Stimulated activated naive CD8-positive, alpha-beta T cell treated with anti-CD3 and anti-CD28 coated beads, Interleukin-15, Interleukin-2, amounts not matched to agents 100 U/mL and 50 U/mL, for 24 hours (primary cell): Measurements from ENCODE around the gene GAMT.
A peak's percentile ranks its signal among the peaks of the same experiment; 100 is the strongest.

Experiments
- ATAC-seq: fragments of 150-1000 bp; cut with Tn5 transposase; one replicate; pipeline ENCODE4 v1.10.0; 2021
- DNase-seq: peaks from one replicate; pipeline ENCODE4 v3.0.0; 2021

The GAMT gene

DNA sequence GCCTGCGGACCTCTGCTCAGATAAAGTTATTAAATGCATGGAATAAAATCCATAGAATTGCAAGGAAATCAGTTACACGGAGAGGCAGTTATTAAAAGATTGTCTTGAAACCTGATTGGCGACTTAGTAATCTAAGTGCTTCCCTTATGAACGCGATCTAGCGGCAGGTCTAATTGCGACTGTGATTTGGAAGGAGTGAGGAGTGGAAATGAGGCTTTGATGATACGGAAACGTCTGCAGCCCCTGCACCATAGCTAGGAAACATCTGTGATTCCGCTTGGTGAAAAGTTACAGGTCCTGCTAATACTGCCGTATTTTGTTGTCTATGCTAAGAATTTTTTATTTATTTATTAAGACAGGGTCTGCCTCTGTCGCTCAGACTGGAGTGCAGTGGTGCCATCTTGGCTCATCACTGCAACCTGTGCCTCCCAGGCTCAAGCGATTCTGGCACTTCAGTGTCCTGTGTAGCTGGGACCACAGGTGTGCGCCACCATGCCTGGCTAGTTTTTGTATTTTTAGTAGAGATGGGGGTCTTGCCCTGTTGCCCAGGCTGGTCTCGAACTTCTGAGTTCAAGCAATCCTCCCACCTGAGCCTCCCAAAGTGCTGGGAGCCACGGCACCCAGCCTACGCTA lies 16.7 kb downstream of the GAMT start:
- no peak for ATAC-seq
- no peak for DNase-seq

DNA sequence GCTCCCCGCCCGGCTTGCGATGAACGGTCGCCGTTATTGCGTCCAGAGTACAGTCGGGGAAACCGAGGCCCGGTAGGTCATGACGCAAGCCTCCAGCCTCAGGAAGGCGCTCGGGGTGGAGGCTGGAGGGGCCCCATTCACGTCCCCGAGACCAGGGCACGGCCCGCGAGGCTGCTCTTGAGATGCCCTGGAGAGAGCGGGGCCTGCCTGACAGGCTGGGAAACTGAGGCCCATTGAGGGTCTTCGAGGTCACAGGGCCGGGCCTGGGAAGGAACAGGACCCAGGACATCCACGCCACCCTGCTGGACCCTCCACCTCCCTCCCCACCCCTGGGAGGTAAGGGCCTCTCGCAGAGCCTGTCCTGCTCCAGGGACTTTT lies 17.3 kb downstream of the GAMT start:
- ATAC-seq (no peak), DNase-seq (no peak)

- peak; percentile 94 for DNase-seq
- ATAC-seq: peak; percentile 88
These were observed 17.8 kb downstream of the GAMT start, which contains the start of gene NDUFS7 for GRCh38 chr19:1383312-1384084. NDUFS7 (plus strand) TSS chr19:1383907; CDS start chr19:1383927, 20 bp downstream.

- DNase-seq (no peak), ATAC-seq (no peak)
These were observed 18.4 kb downstream of the GAMT start for GRCh38 chr19:1383017-1383311.

DNA sequence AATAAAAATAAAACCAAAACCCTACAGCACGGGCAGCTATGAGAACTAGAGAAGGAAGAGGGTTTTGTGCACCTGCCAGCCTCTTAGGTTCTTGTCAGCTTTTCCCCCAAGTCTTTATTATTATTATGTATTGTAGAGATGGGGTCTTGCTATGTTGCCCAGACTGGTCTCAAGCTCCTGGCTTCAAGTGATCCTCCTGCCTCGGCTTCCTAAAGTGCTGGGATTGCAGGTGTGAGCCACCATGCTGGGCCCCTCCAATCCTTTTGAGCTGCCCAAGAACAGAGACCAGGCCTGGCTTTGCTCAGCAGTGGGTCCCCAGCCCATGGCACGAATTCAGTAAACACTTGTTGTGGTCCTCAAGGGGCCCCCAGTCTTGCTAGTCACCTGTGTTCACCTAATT lies 19.1 kb downstream of the GAMT start:
- ATAC-seq: no peak
- DNase-seq: no peak

DNA sequence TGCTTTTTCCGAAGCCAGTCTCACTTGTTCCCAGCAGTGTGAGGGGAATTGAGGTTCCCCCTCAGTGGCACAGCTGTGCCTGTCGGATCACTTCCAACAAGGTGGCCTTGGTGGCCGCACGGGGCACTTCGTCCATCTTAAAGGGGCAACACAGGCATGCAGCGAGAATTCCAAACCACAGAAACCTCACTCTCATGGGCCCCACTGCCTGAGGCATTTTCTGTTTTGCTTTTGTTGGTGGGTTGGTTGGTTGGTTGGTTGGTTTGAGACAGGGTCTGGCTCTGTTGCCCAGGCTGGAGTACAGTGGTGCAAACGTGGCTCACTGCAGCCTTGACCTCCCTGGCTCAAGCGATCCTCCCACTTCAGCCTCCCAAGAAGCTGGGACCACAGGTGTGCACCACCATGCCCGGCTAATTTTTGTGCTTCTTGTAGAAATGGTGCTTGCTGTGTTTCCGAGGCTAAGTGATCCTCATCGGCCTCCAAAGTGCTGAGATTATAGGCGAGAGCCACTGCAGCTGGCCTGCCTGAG lies 21.3 kb downstream of the GAMT start:
- no peak for ATAC-seq
- DNase-seq: no peak

DNA sequence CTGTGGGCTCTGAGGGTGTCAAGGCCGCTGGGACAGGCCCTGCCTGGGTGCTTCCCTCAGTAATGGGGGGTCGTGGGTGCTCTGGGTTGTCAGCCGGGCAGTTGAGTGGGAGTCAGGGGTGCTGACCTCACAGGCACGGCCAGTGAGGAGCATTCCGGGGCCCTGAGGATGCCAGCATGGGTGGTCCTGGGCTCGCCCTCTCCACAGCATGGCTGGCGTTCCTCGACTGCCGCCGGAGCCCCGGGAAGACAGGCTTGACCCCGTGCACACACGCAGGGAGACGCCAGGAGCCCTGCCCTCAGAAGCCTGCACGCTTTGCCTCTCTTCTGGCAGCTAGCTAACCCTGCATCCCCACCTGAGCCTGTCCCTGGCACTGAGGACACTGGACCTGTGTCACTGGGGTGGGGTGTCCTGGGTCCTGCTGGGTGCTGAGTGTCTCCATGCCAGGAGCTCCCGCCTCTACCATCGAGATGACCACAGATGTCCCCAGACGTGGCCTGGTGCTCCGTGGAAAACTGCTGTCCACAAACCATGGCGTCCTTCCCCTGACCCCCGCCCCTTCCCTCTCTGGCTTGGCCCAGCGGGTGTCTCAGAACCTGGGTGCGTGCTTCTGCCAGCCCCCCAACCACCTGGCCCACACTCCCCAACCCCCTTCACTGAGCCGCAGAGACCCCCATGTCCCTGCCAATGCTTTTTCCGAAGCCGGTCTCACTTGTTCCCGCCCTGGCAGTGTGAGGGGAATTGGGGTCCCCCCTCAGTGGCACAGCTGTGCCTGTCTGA lies 22.0 kb downstream of the GAMT start:
- no peak for ATAC-seq
- no peak for DNase-seq

DNA sequence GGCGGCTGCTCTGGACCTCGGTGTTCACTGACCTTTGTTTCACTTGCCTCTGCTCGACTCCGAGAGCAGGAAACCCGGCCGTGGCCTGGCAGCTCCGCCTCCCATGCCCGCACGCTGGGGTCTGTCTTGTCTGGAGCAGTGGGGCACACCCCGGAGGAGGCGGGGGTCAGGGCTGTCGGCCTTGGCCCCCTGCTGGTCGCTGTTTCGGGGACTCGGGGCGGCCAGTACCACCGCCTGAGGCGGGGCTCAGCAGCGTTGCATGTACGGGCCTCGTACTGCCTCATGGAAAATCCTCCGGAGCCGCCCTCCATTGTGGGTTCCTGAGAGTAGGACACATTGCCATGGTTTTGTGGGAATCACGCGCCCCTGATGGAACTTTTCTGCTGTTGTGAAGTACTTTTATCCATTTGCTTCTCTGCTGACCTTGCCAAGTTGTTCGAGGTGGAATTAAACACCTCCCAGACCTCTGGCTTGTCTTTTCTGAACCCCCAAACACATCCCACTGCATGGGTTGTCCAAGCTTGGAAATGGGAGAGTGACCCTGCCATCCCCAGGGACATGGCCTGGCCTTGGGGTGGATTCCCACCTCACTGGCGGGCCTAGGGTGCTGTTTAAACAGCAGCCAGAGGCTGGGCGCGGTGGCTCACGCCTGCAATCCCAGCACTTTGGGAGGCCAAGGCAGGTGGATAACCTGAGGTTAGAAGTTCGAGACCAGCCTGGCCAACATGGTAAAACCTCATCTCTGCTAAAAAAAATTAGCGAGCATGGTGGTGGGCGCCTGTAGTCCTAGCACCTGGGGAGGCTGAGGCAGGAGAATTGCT lies 23.2 kb downstream of the GAMT start:
- no peak for DNase-seq
- ATAC-seq: no peak

- ATAC-seq (no peak), DNase-seq (no peak)
These were observed 24.0 kb downstream of the GAMT start for GRCh38 chr19:1377176-1377964.

DNA sequence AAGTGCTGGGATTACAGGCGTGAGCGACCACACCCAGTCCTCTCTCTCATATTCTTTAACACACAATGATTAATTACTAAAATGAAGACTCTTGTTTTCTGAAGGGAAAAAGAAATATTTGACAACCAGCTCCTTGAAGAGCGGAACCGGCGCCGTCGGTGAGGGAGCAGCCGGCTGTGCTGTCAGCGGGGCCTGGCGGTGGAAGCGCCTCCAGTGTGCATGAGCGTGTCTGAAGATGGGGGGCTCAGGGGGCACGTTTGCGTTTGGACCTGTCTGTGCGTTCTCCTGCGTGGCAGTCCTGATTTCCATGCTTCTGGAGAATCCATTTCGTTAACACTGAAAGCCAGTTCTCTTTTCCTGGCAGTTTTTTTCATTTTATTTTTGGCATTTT lies 24.9 kb downstream of the GAMT start:
- DNase-seq: no peak
- ATAC-seq: no peak

- DNase-seq (no peak), ATAC-seq (no peak)
These were observed 27.1 kb downstream of the GAMT start for GRCh38 chr19:1374250-1374577.

DNA sequence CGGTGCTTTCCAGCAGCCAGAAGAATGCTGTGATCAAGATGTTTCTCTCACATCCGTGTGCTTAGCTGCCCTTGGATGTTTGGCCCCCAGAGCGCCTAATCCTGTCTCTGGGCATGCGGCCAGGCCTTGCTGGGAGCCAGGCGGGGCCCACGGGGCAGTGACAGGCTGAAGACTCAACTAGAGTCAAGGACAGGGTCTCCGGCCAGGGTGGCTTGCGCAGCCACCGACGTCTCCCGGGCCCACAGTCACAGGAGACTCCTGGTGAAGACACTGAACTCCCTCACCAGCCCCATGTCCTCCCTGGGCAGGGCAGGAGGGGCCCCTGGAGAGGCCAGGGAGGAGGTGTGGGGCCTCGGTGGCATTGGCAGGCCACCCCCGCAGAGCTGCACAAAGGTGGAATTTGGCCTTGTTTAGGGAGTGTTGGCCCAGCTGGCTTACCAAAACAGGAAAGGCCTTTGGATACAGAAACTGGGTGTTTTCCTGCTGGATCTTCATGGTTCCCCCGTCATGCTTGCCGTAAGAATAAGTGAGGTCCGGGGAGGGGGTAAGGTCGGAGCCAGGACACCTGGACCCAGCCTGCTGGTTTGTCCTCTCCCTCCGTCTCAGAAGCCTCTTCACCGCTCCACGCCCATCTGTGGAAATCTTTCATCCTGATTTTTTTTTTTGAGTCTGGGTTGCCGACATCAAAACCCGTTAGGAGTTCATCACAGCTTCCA lies 27.6 kb downstream of the GAMT start:
- no peak for DNase-seq
- no peak for ATAC-seq

GRCh38 chr19:1373042-1373533 lies 28.3 kb downstream of the GAMT start:
- no peak for DNase-seq
- no peak for ATAC-seq

DNA sequence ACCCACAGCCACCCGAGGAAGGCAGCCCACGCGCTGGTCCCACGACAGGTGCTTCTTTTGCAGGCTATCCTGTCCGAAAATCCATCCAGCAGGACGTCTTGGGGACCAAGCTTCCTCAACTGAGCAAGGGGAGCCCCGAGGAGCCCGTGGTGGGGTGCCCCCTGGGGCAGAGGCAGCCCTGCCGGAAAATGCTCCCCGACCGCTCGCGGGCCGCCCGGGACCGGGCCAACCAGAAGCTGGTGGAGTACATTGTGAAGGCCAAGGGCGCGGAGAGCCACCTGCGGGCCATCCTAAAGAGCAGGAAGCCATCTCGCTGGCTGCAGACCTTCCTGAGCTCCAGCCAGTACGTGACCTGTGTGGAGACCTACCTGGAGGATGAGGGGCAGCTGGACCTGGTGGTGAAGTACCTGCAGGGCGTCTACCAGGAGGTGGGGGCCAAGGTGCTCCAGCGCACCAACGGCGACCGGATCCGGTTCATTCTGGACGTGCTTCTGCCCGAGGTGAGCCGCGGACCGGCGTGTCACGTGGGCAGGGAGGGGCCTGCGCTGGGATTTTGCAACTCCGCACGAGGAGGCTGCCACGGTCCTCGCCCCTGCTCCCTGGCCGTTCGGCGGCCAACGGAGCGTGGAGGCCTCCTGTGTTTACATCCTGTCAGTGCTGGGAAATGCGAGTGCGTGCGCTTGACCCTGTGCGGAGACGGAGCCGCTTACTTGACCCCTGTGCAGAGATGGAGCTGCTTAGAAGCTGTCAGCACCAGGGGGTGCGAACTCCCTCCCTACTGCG lies 30.6 kb downstream of the GAMT start:
- DNase-seq (no peak), ATAC-seq (no peak)

DNA sequence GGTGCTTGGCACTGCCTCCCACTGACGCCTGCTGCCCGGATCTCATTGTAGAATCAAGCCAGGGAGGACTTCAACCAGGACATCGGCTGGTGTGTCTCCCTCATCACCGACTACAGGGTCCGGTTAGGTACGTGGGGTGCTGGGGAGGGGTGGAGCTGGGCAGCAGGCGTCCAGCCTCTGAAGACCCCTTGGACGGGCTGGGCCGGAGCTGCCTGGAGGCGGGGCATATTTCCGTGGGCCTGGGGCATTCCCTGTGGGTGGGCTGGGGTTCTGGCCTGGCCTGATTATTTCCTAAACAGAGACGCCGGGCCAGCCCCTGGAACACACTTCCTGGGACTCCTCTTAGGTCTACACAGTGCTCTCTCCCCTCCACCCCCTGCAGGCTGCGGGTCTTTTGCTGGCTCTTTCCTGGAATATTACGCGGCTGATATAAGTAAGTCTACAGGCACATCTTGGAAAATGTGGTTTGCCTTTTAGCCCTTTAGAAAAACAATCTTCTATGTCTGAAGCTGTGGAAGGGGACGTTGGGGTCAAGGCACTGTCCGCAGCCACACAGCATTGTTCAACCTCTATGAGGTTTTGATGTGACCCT lies 32.0 kb downstream of the GAMT start:
- ATAC-seq: no peak
- no peak for DNase-seq

- DNase-seq: no peak
- no peak for ATAC-seq
These were observed 34.2 kb downstream of the GAMT start for GRCh38 chr19:1366899-1367870.

DNA sequence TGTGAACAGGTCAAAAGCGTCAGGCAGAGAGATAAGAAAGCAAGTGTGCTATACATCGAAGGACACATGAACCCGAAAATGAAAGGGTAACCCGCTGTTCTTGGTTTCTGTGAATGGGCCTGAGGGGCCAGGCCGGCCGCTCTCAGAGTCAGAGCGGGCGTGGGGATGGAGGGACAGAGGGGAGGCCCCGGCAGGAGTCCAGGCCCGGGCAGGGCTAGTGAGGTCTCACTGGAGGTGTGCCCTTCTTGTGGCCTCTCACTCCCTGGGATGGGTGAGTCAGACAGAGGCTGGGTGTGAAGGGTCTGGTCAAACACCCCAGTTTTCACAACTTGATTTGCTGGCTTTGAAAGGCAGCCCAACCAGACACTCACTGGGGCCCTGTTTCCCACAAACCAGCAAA lies 35.0 kb downstream of the GAMT start:
- no peak for DNase-seq

More for the DNA sequence above, 35.0 kb downstream of the GAMT start:
- ATAC-seq: no peak
